ENCODE data around the gene FAM200A. TPM values are rescaled to one million over a fixed set of nuclear protein-coding genes. Genes with fewer than 3 reads are reported as not detected.

The FAM200A gene
- total and polyA plus RNA-seq, 2 of the 8 experiments (the other 6 are each of a cell fraction or from before 2014, with no cell fraction given), result 4.3 to 7.5 TPM

DNA sequence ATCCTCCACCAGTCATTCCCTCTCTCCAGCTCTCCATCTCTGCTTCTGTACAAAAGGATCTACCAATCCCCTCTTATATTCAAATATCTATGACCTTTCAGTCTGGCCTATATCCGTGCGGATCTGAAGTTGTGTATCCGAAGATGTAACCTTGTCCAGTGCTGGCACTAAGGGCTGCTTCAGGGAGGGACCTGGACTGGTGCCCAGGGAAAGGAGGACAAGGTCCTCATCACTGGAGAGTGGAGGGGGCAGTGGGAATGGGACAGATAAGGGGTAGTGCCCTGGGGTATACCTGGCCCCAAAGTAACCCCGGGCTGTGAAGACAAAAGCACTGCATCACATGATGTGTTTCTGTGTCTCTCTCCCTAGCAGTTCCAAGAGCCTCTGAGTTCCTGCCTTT is 47.9 kb upstream of the FAM200A start (continued):
- TF ChIP-seq, protein P1, sequence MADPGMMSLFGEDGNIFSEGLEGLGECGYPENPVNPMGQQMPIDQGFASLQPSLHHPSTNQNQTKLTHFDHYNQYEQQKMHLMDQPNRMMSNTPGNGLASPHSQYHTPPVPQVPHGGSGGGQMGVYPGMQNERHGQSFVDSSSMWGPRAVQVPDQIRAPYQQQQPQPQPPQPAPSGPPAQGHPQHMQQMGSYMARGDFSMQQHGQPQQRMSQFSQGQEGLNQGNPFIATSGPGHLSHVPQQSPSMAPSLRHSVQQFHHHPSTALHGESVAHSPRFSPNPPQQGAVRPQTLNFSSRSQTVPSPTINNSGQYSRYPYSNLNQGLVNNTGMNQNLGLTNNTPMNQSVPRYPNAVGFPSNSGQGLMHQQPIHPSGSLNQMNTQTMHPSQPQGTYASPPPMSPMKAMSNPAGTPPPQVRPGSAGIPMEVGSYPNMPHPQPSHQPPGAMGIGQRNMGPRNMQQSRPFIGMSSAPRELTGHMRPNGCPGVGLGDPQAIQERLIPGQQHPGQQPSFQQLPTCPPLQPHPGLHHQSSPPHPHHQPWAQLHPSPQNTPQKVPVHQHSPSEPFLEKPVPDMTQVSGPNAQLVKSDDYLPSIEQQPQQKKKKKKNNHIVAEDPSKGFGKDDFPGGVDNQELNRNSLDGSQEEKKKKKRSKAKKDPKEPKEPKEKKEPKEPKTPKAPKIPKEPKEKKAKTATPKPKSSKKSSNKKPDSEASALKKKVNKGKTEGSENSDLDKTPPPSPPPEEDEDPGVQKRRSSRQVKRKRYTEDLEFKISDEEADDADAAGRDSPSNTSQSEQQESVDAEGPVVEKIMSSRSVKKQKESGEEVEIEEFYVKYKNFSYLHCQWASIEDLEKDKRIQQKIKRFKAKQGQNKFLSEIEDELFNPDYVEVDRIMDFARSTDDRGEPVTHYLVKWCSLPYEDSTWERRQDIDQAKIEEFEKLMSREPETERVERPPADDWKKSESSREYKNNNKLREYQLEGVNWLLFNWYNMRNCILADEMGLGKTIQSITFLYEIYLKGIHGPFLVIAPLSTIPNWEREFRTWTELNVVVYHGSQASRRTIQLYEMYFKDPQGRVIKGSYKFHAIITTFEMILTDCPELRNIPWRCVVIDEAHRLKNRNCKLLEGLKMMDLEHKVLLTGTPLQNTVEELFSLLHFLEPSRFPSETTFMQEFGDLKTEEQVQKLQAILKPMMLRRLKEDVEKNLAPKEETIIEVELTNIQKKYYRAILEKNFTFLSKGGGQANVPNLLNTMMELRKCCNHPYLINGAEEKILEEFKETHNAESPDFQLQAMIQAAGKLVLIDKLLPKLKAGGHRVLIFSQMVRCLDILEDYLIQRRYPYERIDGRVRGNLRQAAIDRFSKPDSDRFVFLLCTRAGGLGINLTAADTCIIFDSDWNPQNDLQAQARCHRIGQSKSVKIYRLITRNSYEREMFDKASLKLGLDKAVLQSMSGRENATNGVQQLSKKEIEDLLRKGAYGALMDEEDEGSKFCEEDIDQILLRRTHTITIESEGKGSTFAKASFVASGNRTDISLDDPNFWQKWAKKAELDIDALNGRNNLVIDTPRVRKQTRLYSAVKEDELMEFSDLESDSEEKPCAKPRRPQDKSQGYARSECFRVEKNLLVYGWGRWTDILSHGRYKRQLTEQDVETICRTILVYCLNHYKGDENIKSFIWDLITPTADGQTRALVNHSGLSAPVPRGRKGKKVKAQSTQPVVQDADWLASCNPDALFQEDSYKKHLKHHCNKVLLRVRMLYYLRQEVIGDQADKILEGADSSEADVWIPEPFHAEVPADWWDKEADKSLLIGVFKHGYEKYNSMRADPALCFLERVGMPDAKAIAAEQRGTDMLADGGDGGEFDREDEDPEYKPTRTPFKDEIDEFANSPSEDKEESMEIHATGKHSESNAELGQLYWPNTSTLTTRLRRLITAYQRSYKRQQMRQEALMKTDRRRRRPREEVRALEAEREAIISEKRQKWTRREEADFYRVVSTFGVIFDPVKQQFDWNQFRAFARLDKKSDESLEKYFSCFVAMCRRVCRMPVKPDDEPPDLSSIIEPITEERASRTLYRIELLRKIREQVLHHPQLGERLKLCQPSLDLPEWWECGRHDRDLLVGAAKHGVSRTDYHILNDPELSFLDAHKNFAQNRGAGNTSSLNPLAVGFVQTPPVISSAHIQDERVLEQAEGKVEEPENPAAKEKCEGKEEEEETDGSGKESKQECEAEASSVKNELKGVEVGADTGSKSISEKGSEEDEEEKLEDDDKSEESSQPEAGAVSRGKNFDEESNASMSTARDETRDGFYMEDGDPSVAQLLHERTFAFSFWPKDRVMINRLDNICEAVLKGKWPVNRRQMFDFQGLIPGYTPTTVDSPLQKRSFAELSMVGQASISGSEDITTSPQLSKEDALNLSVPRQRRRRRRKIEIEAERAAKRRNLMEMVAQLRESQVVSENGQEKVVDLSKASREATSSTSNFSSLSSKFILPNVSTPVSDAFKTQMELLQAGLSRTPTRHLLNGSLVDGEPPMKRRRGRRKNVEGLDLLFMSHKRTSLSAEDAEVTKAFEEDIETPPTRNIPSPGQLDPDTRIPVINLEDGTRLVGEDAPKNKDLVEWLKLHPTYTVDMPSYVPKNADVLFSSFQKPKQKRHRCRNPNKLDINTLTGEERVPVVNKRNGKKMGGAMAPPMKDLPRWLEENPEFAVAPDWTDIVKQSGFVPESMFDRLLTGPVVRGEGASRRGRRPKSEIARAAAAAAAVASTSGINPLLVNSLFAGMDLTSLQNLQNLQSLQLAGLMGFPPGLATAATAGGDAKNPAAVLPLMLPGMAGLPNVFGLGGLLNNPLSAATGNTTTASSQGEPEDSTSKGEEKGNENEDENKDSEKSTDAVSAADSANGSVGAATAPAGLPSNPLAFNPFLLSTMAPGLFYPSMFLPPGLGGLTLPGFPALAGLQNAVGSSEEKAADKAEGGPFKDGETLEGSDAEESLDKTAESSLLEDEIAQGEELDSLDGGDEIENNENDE (IDR thresholded peaks at IDR 0.05; ENCODE audit: insufficient replicate concordance, low read length), result no peak
- TF ChIP-seq SRF (IDR thresholded peaks at IDR 0.05; ENCODE audit: low read depth, low read length), result no peak
- TF ChIP-seq E2F6 (IDR thresholded peaks at IDR 0.05), result no peak
- TF ChIP-seq SIN3A (conservative IDR thresholded peaks at IDR 0.05 in 1 of 2, IDR thresholded peaks at IDR 0.05 in 1 of 2; ENCODE audit: low read depth in 1 of 2, low read length in 2 of 2), result no peak
- no peak for TF ChIP-seq TCF12 (IDR thresholded peaks at IDR 0.05; ENCODE audit: low read depth, low read length)
- no peak for TF ChIP-seq CTBP2 (IDR thresholded peaks at IDR 0.05; ENCODE audit: borderline replicate concordance, insufficient read depth, insufficient read length, low read length)
- no peak for TF ChIP-seq KDM5A (IDR thresholded peaks at IDR 0.05; ENCODE audit: low read length)
- TF ChIP-seq HDAC2 (IDR thresholded peaks at IDR 0.05; ENCODE audit: borderline replicate concordance in 1 of 2, low read depth in 2 of 2, low read length in 2 of 2), result no peak
- no peak for TF ChIP-seq MAFK (IDR thresholded peaks at IDR 0.05; ENCODE audit: low read depth, low read length)
- no peak for TF ChIP-seq KDM1A (IDR thresholded peaks at IDR 0.05; ENCODE audit: borderline replicate concordance, low read length)

Measured in H1 (cell line).